Neuronal stem cell (in vitro differentiated cells): Measurements from ENCODE around the gene TP73.

Source experiments
- DNase-seq: peaks from one replicate; pipeline ENCODE4 v3.0.0-alpha.2; 2013; ENCODE audit warnings: low spot score
- H2AFZ ChIP-seq: one replicate; pipeline ENCODE4 v1.6.1; 2013; ENCODE audit warnings: mild to moderate bottlenecking, low read length, inconsistent platforms
- H2AK5ac ChIP-seq: 2 replicates; pipeline ENCODE4 v1.6.1; 2013; ENCODE audit warnings: low read depth, mild to moderate bottlenecking, inconsistent platforms, low read length, moderate library complexity, mixed read lengths
- H2BK120ac ChIP-seq: 2 replicates; pipeline ENCODE4 v1.6.1; 2013; ENCODE audit warnings: low read depth, mild to moderate bottlenecking, inconsistent platforms, low read length, moderate library complexity, mixed read lengths
- H2BK12ac ChIP-seq: one replicate; pipeline ENCODE4 v1.6.1; 2013; ENCODE audit warnings: low read length, inconsistent platforms
- H2BK15ac ChIP-seq: 2 replicates; pipeline ENCODE4 v1.6.1; 2013; ENCODE audit warnings: mild to moderate bottlenecking, low read length, inconsistent platforms, mixed read lengths
- H2BK5ac ChIP-seq: one replicate; pipeline ENCODE4 v1.6.1; 2013; ENCODE audit warnings: inconsistent platforms, mild to moderate bottlenecking, low read length, moderate library complexity
- H3K14ac ChIP-seq: one replicate; pipeline ENCODE4 v1.6.1; 2013; ENCODE audit warnings: low read length, inconsistent platforms
- H3K18ac ChIP-seq: 2 replicates; pipeline ENCODE4 v1.6.1; 2013; ENCODE audit warnings: low read length, inconsistent platforms
- H3K23ac ChIP-seq: 2 replicates; pipeline ENCODE4 v1.6.1; 2013; ENCODE audit warnings: low read depth, mild to moderate bottlenecking, mixed read lengths, low read length, inconsistent platforms; ENCODE audit not compliant: poor library complexity
- H3K27ac ChIP-seq: replicated peaks from 3 replicates; pipeline ENCODE4 v1.5.1; 2013; ENCODE audit warnings: low read length, inconsistent platforms
- H3K27me3 ChIP-seq, 3 experiments: 2 replicates each; pipeline ENCODE4 v1.6.1; 2013; ENCODE audit warnings: low read length in 3 of 3, mild to moderate bottlenecking in 2 of 3, inconsistent platforms in 1 of 3, low read depth in 1 of 3, mixed read lengths in 1 of 3, moderate library complexity in 1 of 3; ENCODE audit not compliant: control insufficient read depth in 3 of 3, insufficient read depth in 3 of 3
- H3K36me3 ChIP-seq, 2 donors: replicated peaks in 1 of 2; 2 replicates each; pipeline ENCODE4 v1.6.1; 2013; ENCODE audit warnings: low read length in 2 of 2; ENCODE audit not compliant: control insufficient read depth in 2 of 2, insufficient read depth in 2 of 2
- H3K4ac ChIP-seq: 2 replicates; pipeline ENCODE4 v1.6.1; 2013; ENCODE audit warnings: inconsistent platforms, mild to moderate bottlenecking, low read length, moderate library complexity
- H3K4me1 ChIP-seq, 2 donors: 1 replicate in 1 of 2; 2 replicates in 1 of 2; pipeline ENCODE4 v1.6.1; 2013; ENCODE audit warnings: low read length in 2 of 2, low read depth in 1 of 2; ENCODE audit not compliant: control insufficient read depth in 2 of 2, insufficient read depth in 1 of 2
- H3K4me2 ChIP-seq: one replicate; pipeline ENCODE4 v1.6.1; 2013; ENCODE audit warnings: mild to moderate bottlenecking, low read length, inconsistent platforms; ENCODE audit not compliant: insufficient read depth, poor library complexity, severe bottlenecking
- H3K4me3 ChIP-seq, 2 donors: 2 replicates each; pipeline ENCODE4 v1.5.1; 2013; ENCODE audit warnings: low read length in 2 of 2, mild to moderate bottlenecking in 2 of 2, inconsistent platforms in 1 of 2, moderate library complexity in 1 of 2
- H3K79me1 ChIP-seq: one replicate; pipeline ENCODE4 v1.6.1; 2013; ENCODE audit warnings: low read depth, mild to moderate bottlenecking, inconsistent platforms, low read length, moderate library complexity
- H3K9ac ChIP-seq: one replicate; pipeline ENCODE4 v1.6.1; 2013; ENCODE audit warnings: mild to moderate bottlenecking, low read depth, low read length, inconsistent platforms; ENCODE audit not compliant: poor library complexity
- H3K9me3 ChIP-seq, 2 donors: replicated peaks in 1 of 2; 2 replicates each; pipeline versions ENCODE3 to v1.6.1; 2013; ENCODE audit warnings: low read length in 2 of 2, mild to moderate bottlenecking in 2 of 2, inconsistent platforms in 1 of 2, low read depth in 1 of 2, mixed read lengths in 1 of 2, moderate library complexity in 1 of 2; ENCODE audit not compliant: control insufficient read depth in 2 of 2, insufficient read depth in 1 of 2
- H4K8ac ChIP-seq: one replicate; pipeline ENCODE4 v1.6.1; 2013; ENCODE audit warnings: low read depth, mild to moderate bottlenecking, inconsistent platforms, low read length, moderate library complexity
- H4K91ac ChIP-seq: one replicate; pipeline ENCODE4 v1.6.1; 2013; ENCODE audit warnings: low read length, low read depth, mild to moderate bottlenecking, inconsistent platforms; ENCODE audit not compliant: poor library complexity
- WGBS, 2 donors: extraction: QIAGEN DNeasy Blood & Tissue Kit; methylation state at CpG; one replicate each; pipeline ENCODE4 v1.1.7; 2013; ENCODE audit warnings: missing lambda C conversion rate in 2 of 2, mixed read lengths in 1 of 2; ENCODE audit not compliant: insufficient read length in 2 of 2, insufficient replicate concordance in 1 of 2; ENCODE audit errors: extremely low coverage in 2 of 2; 5-methylcytosine and 5-hydroxymethylcytosine counted together

Gene TP73

GRCh38 chr1:3733094-3733882, 81.0 kb downstream of the TP73 start:
- H3K27me3 ChIP-seq, result peaks cover 0 to under 1% (median 0%) of the 10 kb centered on the region in 3 experiments
- peak overlapping the region; percentile 94 for H3K14ac ChIP-seq
- peaks cover 2% of the 10 kb centered on the region for H3K79me1 ChIP-seq
- peaks cover 21 to 42% of the 10 kb centered on the region in 2 donors for H3K36me3 ChIP-seq
- H2BK12ac ChIP-seq, result peak overlapping the region; percentile 58
- no peak overlapping the region for H2AFZ ChIP-seq
- no peak overlapping the region for H2BK15ac ChIP-seq
- H3K18ac ChIP-seq, result peak overlapping the region; percentile 97
- H3K4me2 ChIP-seq, result peak overlapping the region; percentile 2
- H3K4me1 ChIP-seq, result peaks cover 13 to 18% of the 10 kb centered on the region in 2 donors
- DNase-seq, result no peak
- no peak overlapping the region for H2BK120ac ChIP-seq
- H4K91ac ChIP-seq, result no peak overlapping the region
- no peak overlapping the region for H3K4me3 ChIP-seq
- no CpG with 5 or more reads among the region's 29 CpGs for WGBS, 2 donors
- H3K9ac ChIP-seq, result peak overlapping the region; percentile 80
- H3K9me3 ChIP-seq, result no peaks in the 10 kb centered on the region
- H3K27ac ChIP-seq, result no peak overlapping the region
- peak overlapping the region; percentile 35 for H2BK5ac ChIP-seq
- no peak overlapping the region for H4K8ac ChIP-seq
- peak overlapping the region; percentile 97 for H3K23ac ChIP-seq
- peak overlapping the region; percentile 66 for H3K4ac ChIP-seq
- H2AK5ac ChIP-seq, result peak overlapping the region; percentile 94

- no CpG with 5 or more reads among the region's 17 CpGs for WGBS, 2 donors
- Histone ChIP-seq H3K4me3 (no peak overlapping the region), H3K36me3 (peaks cover 27 to 49% of the 10 kb centered on the region in 2 donors), H4K91ac (no peak overlapping the region), H2BK15ac (no peak overlapping the region), H4K8ac (no peak overlapping the region), H3K27me3 (no peaks in the 10 kb centered on the region), H2AFZ (no peak overlapping the region), H2AK5ac (no peak overlapping the region), H3K14ac (no peak overlapping the region), H3K9me3 (no peaks in the 10 kb centered on the region), H3K18ac (no peak overlapping the region), H3K79me1 (peaks cover 2% of the 10 kb centered on the region), H3K27ac (no peak overlapping the region), H3K4ac (no peak overlapping the region), H3K23ac (no peak overlapping the region), H3K4me1 (peaks cover 13 to 18% of the 10 kb centered on the region in 2 donors), H3K4me2 (no peak overlapping the region), H3K9ac (peak overlapping the region; percentile 81), H2BK120ac (no peak overlapping the region), H2BK5ac (no peak overlapping the region), H2BK12ac (no peak overlapping the region)
- no peak for DNase-seq
These were observed 81.7 kb downstream of the TP73 start for GRCh38 chr1:3733883-3734589.

GRCh38 chr1:3734602-3735001, 82.3 kb downstream of the TP73 start:
- H2BK12ac ChIP-seq, result peak overlapping the region; percentile 10
- H4K8ac ChIP-seq, result no peak overlapping the region
- no peaks in the 10 kb centered on the region for H3K27me3 ChIP-seq
- H4K91ac ChIP-seq, result no peak overlapping the region
- no peak overlapping the region for H2BK15ac ChIP-seq
- no peak overlapping the region for H3K14ac ChIP-seq
- H2AFZ ChIP-seq, result no peak overlapping the region
- peak overlapping the region; percentile 31 for H2BK120ac ChIP-seq
- H3K23ac ChIP-seq, result no peak overlapping the region
- no peak overlapping the region for H2BK5ac ChIP-seq
- no peak for DNase-seq
- no peak overlapping the region for H3K4me3 ChIP-seq
- H3K9ac ChIP-seq, result no peak overlapping the region
- WGBS, 2 donors, result no CpG with 5 or more reads among the region's 16 CpGs
- no peak overlapping the region for H2AK5ac ChIP-seq
- H3K79me1 ChIP-seq, result peaks cover 2% of the 10 kb centered on the region
- H3K36me3 ChIP-seq, result peaks cover 28 to 55% of the 10 kb centered on the region in 2 donors
- no peak overlapping the region for H3K4ac ChIP-seq
- no peak overlapping the region for H3K4me2 ChIP-seq
- no peak overlapping the region for H3K27ac ChIP-seq
- H3K18ac ChIP-seq, result no peak overlapping the region
- peaks cover 13 to 18% of the 10 kb centered on the region in 2 donors for H3K4me1 ChIP-seq
- H3K9me3 ChIP-seq, result no peaks in the 10 kb centered on the region

- H2BK12ac ChIP-seq, result no peak overlapping the region
- no peak for DNase-seq
- H3K4me2 ChIP-seq, result no peak overlapping the region
- no peak overlapping the region for H4K8ac ChIP-seq
- H3K79me1 ChIP-seq, result peaks cover 2% of the 10 kb centered on the region
- no peaks in the 10 kb centered on the region for H3K9me3 ChIP-seq
- peaks cover 13 to 18% of the 10 kb centered on the region in 2 donors for H3K4me1 ChIP-seq
- H2BK15ac ChIP-seq, result no peak overlapping the region
- H2AFZ ChIP-seq, result no peak overlapping the region
- peaks cover 33 to 60% of the 10 kb centered on the region in 2 donors for H3K36me3 ChIP-seq
- peak overlapping the region; percentile 31 for H2BK120ac ChIP-seq
- no peak overlapping the region for H2AK5ac ChIP-seq
- no CpG with 5 or more reads among the region's 12 CpGs for WGBS, 2 donors
- no peak overlapping the region for H3K23ac ChIP-seq
- H3K4ac ChIP-seq, result no peak overlapping the region
- no peak overlapping the region for H3K14ac ChIP-seq
- H3K4me3 ChIP-seq, result no peak overlapping the region
- H4K91ac ChIP-seq, result no peak overlapping the region
- no peak overlapping the region for H2BK5ac ChIP-seq
- no peak overlapping the region for H3K18ac ChIP-seq
- H3K9ac ChIP-seq, result no peak overlapping the region
- no peak overlapping the region for H3K27ac ChIP-seq
- H3K27me3 ChIP-seq, result no peaks in the 10 kb centered on the region
These were observed 82.8 kb downstream of the TP73 start for GRCh38 chr1:3735027-3735681.
